NB4 (cell line): Measurements from ENCODE around the gene BARX2.
A peak's percentile ranks its signal among the peaks of the same experiment; 100 is the strongest.
"Not testable (repeated sequence)": the region's sequence is repeated elsewhere in the genome, so short reads cannot be mapped to it uniquely, and the experiment has no call there.

Experiments
- DNase-seq: peaks from one replicate; pipeline ENCODE4 v3.0.0; 2010; ENCODE audit warnings: low read depth
- H3K4me3 ChIP-seq: one replicate; pipeline ENCODE4 v1.5.1; 2011; ENCODE audit warnings: mild to moderate bottlenecking, low read depth, low read length, moderate library complexity
- CTCF ChIP-seq: IDR thresholded peaks from one replicate; pipeline ENCODE4 v1.5.1; 2012; ENCODE audit warnings: low read depth, low read length
- MYC ChIP-seq: IDR thresholded peaks from 2 replicates; pipeline ENCODE4 v1.6.1; 2011; ENCODE audit warnings: low read depth, low read length
- POLR2A ChIP-seq: IDR thresholded peaks from 2 replicates; pipeline ENCODE4 v1.6.1; 2011; ENCODE audit warnings: mild to moderate bottlenecking; ENCODE audit not compliant: insufficient read length; ENCODE audit errors: extremely low read depth
- TF ChIP-seq, protein P1 (sequence below): IDR thresholded peaks from 2 replicates; pipeline ENCODE4 v1.6.1; 2011; ENCODE audit warnings: low read depth, low read length

Gene BARX2

GRCh38 chr11:129333873-129334272 lies 41.8 kb upstream of the BARX2 start:
- peak; percentile 26 for DNase-seq
- no peak overlapping the region for H3K4me3 ChIP-seq
- no peak for TF ChIP-seq MYC
- TF ChIP-seq CTCF: no peak
- TF ChIP-seq POLR2A: no peak
- TF ChIP-seq, protein P1, sequence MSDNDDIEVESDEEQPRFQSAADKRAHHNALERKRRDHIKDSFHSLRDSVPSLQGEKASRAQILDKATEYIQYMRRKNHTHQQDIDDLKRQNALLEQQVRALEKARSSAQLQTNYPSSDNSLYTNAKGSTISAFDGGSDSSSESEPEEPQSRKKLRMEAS: no peak

DNA sequence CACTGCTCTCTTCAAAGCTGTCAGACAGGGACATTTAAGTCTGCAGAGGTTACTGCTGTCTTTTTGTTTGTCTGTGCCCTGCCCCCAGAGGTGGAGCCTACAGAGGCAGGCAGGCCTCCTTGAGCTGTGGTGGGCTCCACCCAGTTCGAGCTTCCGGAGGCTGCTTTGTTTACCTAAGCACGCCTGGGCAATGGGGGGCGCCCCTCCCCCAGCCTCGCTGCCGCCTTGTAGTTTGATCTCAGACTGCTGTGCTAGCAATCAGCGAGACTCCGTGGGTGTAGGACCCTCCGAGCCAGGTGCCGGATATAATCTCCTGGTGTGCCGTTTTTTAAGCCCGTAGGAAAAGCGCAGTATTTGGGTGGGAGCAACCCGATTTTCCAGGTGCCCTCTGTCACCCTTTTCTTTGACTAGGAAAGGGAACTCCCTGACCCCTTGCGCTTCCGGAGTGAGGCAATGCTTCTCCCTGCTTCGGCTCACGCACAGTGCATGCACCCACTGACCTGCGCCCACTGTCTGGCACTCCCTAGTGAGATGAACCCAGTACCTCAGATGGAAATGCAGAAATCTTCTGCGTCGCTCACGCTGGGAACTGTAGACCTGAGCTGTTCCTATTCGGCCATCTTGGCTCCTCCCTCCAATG lies 31.2 kb upstream of the BARX2 start:
- DNase-seq, H3K4me3 ChIP-seq: not testable (repeated sequence)

DNA sequence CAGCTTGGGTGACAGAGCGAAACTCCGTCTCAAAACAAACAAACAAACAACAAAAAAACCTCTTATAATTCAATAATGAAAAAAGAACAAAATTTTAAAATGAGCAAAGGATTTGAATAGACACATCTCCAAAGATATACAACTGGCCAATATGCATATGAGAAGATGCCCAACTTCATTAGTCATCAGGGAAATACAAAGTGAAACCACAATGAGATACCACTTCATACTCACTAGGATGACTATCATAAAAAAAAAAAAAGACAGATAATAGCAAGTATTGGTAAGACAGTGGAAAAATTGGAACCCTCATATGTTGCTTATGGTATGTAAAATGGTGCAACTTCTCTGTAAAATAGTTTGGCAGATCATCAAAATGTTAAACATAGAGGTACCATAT lies 28.7 kb upstream of the BARX2 start:
- TF ChIP-seq MYC (no peak), CTCF (no peak), POLR2A (no peak)
- TF ChIP-seq, protein P1: no peak
- H3K4me3 ChIP-seq: no peak overlapping the region
- no peak for DNase-seq

GRCh38 chr11:129348813-129349212 lies 26.8 kb upstream of the BARX2 start:
- no peak overlapping the region for H3K4me3 ChIP-seq
- TF ChIP-seq CTCF: no peak
- no peak for TF ChIP-seq POLR2A
- no peak for TF ChIP-seq MYC
- TF ChIP-seq, protein P1: no peak
- no peak for DNase-seq

- H3K4me3 ChIP-seq: no peak overlapping the region
- no peak for TF ChIP-seq CTCF
- TF ChIP-seq POLR2A: no peak
- TF ChIP-seq MYC: no peak
- TF ChIP-seq, protein P1: no peak
- no peak for DNase-seq
Observed at GRCh38 chr11:129352676-129353075, 23.0 kb upstream of the BARX2 start.

DNA sequence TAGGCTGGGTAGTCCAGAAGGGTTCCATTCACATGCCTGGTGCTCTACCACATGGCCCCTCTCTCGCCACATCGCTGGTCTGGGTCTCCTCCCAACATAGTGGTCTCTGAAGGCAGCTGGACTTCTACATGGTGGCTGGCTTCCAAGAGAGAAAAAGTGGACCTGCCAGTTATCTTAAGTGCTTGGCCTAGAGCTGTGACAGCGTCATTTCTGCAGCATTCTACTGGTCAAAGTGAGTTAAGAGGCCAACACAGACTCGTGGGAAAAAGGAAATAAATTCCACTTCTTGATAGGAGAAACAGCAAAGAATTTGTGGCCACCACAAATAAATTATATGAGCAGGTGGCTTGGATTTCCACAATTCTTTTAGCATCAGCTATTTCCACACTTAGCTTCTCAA lies 21.0 kb upstream of the BARX2 start:
- DNase-seq: no peak
- TF ChIP-seq POLR2A (no peak), CTCF (no peak)
- TF ChIP-seq, protein P1: no peak
- no peak overlapping the region for H3K4me3 ChIP-seq
